Activated CD4-positive, CD25-positive, alpha-beta regulatory T cell treated with anti-CD3 and anti-CD28 coated beads, Interleukin-2, amount 50 U/mL, for 16 hours (primary cell): Measurements from ENCODE around the gene PRM1.
"Not testable (repeated sequence)": the region's sequence is repeated elsewhere in the genome, so short reads cannot be mapped to it uniquely, and the experiment has no call there.

Experiments
- DNase-seq: peaks from one replicate; pipeline ENCODE4 v3.0.0-alpha.2; 2020; ENCODE audit warnings: low read depth, low spot score

PRM1 gene

DNA sequence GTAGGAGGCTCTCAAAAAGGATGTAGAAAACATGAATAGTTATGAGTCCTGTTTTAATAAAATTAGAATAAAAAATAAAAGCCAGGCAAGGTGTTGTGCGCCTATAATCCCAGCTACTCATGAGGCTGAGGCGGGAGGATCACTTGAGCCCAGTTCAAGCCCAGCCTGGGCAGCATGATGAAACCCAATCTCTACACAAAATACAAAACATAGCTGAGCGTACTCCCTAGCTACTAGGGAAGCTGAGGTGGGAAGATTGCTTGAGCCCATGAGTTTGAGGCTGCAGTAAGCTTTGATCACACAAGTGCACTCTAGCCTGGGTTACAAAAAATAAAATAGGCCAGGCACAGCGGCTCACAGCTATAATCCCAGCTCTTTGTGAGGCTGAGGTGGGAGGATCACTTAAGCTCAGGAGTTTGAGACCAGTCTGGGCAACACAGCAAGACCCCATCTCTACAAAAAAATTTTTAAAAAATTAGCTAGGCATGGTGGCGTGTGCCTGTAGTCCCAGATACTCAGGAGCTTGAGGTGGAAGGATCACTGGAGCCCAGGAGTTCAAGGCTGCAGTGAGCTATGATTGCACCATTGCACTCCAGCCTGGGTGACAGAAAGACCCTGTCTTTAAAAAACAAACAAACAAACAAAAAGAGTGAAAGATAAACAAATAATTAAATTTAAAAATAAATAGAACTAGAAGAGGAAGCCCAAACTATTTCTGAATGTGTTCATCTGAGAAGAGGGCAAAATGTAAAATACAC, 17.2 kb upstream of the PRM1 start:
- DNase-seq, result no peak

DNA sequence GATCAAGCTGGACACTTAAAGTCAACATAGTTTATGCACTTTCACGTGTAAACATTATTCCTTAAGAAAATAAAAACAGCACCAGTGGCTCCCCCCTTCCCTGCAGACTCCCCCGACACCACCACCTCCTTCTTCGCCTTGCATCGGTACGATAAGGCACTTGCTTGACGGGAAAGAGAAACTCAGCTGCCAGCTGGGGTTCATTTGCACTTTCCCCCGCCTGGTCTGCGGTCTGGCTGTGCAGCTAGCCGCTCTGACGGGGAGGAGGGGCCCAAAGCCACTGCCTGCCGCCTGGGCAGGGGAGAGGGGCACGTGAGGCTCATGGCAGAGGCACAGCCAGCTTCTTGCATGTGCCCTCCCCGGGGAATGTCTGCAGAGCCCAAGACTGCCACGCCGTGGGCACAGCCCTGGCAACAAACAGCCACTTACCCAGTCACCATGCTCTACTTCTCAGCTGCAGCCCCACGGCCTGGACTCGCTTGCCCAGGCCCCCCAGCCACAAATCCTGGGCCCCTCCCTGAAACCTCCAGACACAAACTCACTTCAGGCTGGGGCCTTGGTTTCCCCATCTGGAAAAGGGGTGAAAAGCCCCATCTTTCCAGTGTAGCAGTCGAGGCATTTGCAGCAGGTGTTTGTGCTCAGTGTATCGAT, 16.5 kb upstream of the PRM1 start:
- peak; percentile 24 for DNase-seq

DNA sequence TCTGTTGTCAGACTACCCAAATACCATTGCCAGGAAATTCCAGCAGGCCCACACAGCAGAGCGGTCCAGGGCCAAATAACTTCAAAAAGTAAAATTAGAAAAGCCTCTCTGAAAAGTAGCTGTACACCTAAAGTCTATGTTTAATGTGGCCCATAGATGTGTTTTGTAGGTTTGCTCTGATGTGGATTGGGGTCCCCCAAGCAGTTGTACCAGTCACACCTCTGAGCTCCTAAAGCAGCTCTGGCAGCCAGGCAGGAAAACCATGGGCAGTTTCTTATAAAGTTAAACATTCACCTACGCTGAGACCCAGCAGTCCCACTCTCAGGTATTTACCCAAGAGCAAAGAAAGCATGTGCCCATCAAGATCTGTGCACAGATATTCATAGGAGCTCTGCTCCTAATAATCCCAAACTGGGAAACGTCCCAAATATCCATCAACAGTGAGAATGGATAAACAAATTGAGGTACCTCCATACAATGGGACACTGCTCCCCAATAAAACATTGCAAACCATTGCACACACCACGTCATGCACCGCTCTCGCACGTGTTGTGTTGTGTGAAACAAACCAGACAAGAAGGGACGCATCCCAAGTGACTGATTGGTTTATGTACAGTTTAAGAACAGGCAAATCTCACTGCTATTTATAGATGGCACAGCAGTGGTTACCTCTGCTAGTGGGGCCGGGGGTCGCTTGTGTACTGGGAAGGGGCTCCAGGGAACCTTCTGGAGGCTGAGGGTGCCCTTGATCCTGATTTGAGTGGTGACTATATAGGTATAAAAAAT, 15.8 kb upstream of the PRM1 start:
- no peak for DNase-seq

DNA sequence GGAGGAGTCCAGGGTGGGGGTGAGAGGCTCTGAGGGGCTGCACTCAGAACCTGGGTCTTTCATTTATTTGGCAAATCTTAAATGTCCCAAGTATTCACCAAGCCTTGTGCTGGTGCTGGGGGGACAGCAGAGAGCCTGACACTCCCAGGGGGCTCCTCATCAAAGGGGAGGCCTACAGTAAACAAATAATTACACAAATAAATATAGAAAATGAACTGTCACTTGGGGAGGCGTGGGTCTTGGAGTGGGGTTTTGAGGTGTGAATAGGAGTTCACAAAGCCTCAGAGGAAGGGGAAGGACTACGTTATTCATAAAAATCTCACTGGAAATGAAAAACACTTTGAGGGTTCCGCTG, 15.2 kb upstream of the PRM1 start:
- no peak for DNase-seq

DNA sequence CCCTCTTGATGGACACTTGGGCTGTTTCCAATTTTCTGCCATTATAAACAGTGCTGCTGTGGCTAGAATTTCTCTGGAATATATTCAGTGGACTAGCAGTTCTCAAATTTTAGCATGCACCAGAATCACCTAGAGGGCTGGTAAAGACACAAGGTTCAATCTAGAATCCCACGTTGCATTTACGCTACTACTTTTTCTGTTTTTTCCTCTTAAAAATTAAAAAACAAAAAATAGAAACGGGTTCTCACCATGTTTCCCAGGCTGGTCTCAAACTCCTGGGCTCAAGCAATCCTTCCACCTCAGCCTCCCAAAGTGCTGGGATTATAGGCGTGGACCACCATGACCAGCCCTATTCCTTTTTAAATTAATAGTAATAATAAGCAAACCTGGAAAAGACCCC, 14.5 kb upstream of the PRM1 start:
- DNase-seq, result no peak

DNA sequence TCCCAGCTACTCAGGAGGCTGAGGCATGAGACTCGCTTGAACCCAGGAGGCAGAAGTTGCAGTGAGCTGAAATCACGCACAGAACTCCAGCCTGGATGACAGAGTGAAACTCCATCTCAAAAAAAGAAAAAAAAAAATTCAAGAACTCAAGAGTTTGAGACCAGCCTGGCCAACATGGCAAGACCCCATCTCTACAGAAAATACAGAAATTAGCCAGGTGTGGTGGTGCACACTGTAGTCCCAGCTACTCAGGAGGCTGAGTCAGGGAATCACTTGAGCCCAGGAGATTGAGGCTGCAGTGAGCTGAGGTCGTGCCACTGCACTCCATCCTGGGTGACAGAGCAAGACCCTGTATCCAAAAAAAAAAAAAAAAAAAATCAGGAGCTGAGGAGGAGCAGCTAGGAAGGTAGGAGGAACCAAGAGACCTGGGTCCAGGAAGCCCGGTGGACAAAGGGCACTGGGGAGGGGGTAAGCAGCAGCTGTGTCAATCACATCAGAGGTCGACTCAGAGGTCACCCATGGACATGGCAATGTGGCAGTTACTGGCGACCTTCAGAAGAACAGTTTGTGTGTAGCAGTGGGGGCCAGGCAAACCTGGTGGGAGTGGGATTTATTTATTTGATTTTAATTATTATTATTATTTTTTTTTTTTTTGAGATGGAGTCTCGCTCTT, 11.1 kb upstream of the PRM1 start:
- DNase-seq, result no peak

DNA sequence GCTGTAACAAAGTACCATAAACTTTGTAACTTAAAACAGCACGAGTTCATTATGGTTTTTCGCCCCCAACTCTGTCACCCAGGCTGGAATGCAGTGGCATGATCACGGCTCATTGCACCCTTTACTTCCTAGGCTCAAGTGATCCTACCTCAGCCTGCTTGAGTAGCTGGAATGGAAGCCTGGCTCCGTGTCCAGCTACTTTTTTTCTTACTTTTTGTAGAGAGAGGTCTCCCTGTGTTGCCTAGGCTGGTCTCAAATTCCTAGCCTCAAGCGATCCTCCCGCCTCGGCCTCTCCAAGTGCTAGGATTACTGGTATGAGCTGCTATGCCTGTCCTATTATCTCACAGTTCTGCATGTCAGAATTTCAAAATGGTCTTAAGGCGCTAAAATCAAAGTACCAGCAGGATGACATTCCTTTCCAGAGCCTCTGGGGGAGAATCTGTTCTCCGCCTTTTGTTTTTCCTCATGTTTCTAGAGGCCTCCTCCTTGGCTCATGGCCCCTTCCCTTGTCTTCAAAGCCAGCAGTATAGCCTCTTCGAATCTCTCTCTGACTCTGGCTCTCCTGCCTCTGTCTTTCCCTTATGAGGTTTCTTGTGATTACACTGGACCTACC, 10.1 kb upstream of the PRM1 start:
- no peak for DNase-seq

DNA sequence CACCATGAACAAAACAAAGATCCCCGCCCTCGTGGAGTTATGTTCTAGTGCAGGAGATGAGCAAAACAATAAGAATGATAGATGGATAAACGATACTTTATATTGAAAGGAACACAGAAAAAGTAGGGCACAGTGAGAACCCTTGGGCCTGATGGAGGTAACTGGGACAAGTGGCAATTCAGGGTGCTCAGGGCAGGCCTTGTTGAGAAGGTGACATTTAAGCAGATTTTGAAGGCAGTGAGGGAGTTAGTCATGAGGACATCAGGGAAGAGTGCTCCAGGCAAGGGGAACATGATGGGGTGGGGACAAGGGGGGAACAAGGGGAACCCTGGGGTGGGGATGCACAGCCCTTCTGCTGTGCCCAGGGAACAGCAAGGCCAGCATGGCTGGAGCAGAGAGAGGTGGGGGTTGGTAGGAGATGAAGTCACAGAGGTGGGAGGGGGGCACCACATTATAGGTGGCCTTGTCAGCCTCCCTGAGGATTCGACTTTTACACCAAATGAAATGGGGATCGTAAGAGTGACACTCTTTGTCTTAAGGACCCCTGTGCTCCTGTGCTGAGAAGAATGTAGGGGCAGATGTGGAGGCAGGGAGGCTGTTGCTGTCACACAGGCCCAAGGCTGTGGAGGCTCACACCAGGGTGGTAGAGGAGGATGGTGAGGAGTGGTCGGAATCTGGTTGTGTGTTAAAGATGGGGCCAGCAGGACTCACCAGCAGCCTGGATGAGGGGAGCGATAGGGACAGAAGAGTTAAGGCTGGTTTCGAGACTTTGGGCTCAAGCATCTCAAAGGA, 9.2 kb upstream of the PRM1 start:
- DNase-seq, result no peak

DNA sequence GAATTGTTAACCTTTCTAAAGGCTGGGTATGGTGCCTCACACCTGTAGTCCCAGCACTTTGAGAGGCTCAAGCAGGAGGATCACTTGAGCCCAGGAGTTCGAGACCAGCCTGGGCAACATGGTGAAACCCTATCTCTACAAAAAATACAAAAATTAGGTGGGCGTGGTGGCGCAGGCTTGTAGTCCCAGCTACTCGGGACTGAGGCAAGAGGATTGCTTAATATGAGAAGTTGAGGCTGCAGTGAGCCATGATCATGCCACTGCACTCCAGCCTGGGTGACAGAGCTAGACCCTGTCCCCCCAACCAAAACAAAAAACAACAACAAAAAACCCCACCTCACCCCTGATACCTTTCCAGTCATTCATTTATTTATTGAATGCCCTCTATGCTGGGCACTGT, 8.6 kb upstream of the PRM1 start:
- DNase-seq, result not testable (repeated sequence)

DNA sequence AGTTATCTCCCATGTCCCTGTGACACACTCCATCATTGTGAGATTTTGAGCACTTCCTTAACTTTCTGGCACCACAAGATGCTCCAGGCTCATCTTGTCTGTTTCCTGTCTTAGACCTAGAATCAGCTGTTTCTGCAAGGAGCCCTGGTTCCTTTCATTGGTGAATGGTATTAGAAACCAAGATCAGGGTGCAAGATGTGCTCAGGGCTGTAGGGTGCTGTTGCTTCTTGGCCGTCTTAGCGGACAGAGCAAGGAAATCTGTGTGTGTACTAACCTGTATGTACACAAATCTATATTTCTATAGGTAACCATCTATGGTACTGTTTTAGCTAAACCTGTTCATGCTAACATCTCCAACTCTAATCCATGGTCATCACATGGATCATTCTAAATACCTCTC, 8.1 kb upstream of the PRM1 start:
- DNase-seq, result no peak

DNA sequence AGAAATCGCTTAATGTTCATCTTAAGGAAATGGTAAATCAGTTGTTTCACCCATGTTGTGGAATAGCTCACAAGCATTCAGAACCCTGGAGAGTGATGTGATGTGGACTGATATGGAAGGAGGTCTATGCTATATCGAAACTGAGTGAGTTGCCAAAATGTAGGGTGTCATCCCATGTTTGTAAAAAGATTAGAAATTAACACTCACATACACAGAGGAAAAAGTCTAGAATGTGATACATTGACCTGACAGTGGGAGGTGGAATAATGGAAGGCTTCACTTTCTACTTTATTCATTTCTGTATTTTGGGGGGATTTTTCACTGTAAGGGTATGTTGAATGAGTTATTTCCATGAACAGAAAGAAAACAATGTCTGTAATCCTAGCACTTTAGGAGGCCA, 4.7 kb upstream of the PRM1 start:
- no peak for DNase-seq

DNA sequence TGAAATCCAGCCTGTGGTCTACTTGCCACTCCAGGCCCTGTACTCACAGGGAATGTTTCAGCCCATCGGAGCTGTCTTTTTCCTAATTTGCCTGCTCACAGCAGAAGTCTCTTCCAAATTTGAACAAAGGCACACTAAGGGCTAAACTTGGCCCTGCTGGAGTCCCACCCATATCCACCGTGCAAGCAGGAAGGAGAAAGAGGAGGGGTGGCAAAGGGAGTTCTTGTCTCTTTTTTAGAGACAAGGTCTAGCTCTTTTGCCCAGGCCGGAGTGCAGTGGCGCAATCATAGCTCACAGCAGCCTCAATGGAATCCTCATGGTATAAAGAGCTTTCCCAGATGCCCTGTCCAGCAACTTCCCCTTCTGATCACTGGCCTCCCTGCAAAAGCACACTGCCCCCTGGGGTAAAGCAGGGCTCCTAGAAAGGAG, 2.7 kb upstream of the PRM1 start:
- DNase-seq, result no peak

DNA sequence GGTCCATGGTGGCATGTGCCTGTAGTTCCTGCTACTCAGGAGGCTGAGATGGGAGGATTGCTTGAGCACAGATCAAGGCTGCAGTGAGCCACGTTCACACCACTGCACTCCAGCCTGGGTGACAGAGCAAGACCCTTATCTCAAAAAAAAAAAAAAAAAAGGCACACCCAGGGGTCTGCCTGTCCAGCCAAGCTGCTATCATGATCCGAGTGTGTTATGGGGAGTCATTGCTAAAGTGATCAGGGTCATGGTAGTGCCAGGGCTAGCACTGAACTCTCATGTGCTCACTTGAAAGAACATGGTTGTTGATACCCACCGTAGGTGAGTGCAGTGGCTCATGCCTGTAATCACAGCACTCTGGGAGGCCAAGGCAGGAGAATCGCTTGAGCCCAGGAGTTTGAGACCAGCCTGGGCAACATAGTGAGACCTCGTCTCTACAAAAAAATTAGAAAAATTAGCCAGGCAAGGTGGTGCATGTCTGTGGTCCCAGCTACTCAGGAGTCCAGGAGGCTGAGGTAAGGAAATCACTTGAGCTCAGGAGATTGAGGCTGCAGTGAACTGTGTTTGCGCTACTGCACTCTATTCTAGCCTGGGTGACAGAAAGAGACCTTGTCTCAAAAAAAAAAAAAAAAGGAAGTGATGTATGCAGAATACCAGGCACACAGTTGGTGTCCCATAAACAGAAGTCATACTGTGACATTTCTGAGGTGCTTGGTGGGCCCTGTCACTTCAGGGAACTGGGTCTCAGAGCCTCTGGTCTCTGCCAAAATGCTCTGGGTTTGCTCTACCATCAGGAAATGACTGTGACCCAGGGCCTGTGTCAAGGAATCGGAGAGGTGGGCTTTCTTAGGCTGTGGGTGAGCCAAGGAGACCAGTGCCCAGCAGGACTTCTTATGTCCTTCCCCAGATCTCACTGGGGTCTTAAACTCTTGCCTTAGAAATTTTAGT, 2.2 kb downstream of the PRM1 start:
- no peak for DNase-seq

DNA sequence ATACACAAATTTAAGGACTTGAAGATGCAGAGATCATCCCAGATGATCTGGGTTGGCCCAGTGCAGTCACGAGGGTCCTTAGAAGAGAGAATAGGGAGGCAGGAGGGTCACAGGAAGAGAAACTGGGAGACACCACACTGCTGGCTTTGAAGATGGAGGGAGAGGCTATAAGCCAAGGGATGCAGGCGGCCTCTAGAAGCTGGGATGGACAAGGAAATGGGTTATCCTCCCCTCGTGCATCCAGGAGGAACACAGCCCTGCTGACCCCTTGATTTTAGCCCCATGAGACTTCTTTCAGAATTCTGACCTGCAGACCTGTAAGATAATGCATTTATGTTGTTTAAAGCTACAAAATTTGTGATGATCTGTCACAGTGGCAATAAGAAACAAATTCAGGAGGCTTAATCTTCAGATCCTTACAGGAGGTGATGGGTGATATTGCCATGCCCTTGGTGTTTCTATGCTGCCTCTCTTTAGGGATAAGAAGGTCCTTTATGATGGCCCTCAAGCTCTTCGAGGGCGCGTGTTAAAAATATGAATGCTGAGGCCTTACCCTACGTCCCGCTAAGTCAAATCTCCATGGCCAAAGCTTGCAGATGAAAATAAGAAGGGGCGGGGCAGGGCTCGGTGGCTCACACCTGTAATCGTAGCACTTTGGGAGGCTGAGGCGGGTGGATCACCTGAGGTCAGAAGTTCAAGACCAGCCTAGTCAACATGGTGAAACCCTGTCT, 3.4 kb downstream of the PRM1 start:
- DNase-seq, result no peak

DNA sequence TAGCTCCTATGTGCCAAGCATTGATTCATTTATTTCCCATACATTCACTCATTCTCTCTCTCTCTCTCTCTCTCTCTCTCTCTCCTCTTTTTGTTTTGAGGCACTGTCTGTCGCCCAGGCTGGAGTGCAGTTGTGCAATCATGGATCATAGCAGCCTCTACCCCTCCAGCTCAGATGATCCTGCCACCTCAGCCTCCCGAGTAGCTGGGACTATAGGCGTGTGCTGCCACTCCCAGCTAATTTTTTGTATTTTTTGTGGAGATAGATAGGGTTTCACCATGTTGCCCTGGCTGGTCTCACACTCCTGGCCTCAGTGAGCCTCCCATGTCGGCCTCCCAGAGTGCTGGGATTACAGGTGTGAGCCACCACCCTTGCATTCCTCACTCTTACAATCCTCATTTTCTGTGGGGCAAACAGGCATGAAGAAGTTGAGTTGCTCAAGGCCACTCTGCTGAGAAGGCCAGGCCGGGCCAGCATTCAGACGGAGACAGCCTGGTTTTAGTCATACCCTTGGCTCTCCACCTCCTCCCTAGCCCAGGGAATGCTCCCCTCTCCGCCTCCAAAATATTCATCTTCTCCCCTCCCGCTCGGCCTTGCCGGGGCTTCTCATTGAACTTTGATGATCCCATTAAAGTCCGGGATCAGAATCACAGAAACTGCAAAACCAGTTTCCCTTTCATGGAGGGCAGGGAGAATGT, 4.1 kb downstream of the PRM1 start:
- DNase-seq, result no peak

DNA sequence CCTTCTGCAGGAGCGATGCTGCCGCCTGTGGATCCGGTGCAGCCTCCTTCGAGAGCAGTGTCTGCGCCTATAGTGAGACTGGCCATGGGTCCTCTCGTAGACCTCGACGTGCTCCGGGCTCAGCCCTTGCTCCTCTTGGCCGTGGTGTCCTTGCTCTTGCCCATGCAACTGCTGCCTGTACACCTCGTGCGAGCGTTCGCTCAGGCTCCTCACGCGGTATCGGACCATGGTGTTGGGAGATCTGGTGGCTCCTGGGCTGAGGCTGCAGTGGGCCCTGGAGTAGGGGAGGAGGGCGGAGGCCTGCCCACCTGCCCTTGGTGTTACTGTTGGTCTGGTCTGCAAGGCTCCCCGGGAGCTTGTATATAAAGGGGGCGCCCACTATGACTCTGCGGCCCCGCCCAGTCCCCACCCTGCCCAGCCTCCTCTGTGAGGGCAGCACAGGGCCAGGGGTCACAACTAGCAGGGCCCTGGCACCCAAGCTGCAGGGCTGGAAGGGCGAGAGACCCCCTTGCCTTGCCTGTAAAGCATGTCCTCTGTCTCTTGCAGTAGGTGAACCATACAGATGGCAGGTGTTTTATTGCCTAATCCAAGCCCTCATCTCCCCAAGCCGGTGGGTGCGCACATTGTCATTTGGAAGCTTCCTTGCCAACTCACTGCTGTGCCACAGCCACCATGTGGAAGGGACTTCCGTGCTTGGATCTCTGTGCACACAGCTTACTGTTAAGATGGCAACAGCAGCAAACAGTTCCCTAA, 4.8 kb downstream of the PRM1 start, which contains the start of gene PRM2:
Gene PRM2 (minus strand): TSS at position 338 of the 753 bp plus-strand sequence. CDS start 110 bp downstream, at position 228.
- DNase-seq, result no peak

DNA sequence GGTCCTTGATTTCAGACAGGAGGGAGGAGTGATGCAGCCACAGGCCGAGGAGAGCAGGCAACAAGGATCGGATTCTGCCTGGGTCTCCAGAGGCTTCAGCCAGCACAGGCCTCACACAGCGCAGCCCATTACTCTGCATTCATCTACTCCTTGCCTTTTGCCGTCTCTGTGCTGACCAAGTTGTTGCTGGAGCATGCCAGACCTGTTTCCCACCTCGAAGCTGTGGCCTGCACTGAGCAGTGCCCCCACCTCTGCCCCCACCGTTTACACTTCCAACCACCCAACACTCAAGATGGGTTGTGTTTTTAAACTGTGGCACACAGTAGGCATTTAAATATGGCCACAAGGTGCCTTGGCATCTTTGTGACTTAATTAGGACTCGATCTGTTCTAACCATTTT, 6.2 kb downstream of the PRM1 start:
- no peak for DNase-seq
